ENCODE data around the gene GET3.

GET3 gene

DNA sequence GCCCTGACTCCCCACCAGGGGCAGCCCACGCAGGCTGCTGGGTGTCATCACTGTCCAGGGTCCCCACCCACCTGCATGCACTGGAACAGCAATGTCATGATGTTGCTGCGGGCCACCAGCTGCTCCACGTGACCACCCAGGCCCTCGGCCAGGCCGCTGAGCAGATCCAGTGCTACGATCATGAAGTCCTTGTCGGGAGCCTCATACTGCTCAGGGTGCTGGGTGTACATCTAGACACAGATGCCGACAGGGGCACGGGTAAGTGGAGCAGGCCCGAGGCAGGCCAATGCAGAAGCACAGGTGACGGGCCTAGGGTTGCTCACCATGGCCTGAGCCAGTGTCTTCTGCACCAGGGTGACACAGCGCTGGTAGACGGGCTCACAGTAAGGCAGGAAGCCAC is 32.1 kb upstream of the GET3 start:
- no peak for DNase-seq
- H3K4me2 ChIP-seq (ENCODE audit: low read depth, low read length) = no peak overlapping the region
- no peaks in the 10 kb centered on the region for H3K79me2 ChIP-seq (ENCODE audit: low read length)
- no peak overlapping the region for H3K27ac ChIP-seq (ENCODE audit: low read length)
- TF ChIP-seq EZH2 (optimal IDR thresholded peaks at IDR 0.05; ENCODE audit: low read depth, low read length) (no peak), EZH2phosphoT487 (IDR thresholded peaks at IDR 0.05; ENCODE audit: low read length) (no peak)
- TF ChIP-seq, protein P1, sequence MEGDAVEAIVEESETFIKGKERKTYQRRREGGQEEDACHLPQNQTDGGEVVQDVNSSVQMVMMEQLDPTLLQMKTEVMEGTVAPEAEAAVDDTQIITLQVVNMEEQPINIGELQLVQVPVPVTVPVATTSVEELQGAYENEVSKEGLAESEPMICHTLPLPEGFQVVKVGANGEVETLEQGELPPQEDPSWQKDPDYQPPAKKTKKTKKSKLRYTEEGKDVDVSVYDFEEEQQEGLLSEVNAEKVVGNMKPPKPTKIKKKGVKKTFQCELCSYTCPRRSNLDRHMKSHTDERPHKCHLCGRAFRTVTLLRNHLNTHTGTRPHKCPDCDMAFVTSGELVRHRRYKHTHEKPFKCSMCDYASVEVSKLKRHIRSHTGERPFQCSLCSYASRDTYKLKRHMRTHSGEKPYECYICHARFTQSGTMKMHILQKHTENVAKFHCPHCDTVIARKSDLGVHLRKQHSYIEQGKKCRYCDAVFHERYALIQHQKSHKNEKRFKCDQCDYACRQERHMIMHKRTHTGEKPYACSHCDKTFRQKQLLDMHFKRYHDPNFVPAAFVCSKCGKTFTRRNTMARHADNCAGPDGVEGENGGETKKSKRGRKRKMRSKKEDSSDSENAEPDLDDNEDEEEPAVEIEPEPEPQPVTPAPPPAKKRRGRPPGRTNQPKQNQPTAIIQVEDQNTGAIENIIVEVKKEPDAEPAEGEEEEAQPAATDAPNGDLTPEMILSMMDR (IDR thresholded peaks at IDR 0.05; ENCODE audit: low read length) = no peak
- no peak overlapping the region for H3K4me3 ChIP-seq (ENCODE audit: low read length)
- H3F3A ChIP-seq (ENCODE audit: insufficient read depth, low read length) = no peaks in the 10 kb centered on the region; the same call in 1 of the 2 replicates
- H3K9me2 ChIP-seq (replicated peaks; ENCODE audit: insufficient read depth, low read length) = no peaks in the 10 kb centered on the region
- no peaks in the 10 kb centered on the region for H3K9me3 ChIP-seq (replicated peaks; ENCODE audit: insufficient read depth, low read length)
- H3K27me3 ChIP-seq (replicated peaks; ENCODE audit: insufficient read depth, low read length) = no peaks in the 10 kb centered on the region
- no peaks in the 10 kb centered on the region for H3K4me1 ChIP-seq (ENCODE audit: low read length)
- no peak overlapping the region for H3K9ac ChIP-seq (ENCODE audit: low read length)
- H3K36me3 ChIP-seq (replicated peaks; ENCODE audit: insufficient read depth, low read length) = peaks cover 18% of the 10 kb centered on the region
- no peaks in the 10 kb centered on the region for H4K20me1 ChIP-seq (ENCODE audit: insufficient read depth, low read length)
- H2AFZ ChIP-seq (ENCODE audit: low read length) = no peak overlapping the region

DNA sequence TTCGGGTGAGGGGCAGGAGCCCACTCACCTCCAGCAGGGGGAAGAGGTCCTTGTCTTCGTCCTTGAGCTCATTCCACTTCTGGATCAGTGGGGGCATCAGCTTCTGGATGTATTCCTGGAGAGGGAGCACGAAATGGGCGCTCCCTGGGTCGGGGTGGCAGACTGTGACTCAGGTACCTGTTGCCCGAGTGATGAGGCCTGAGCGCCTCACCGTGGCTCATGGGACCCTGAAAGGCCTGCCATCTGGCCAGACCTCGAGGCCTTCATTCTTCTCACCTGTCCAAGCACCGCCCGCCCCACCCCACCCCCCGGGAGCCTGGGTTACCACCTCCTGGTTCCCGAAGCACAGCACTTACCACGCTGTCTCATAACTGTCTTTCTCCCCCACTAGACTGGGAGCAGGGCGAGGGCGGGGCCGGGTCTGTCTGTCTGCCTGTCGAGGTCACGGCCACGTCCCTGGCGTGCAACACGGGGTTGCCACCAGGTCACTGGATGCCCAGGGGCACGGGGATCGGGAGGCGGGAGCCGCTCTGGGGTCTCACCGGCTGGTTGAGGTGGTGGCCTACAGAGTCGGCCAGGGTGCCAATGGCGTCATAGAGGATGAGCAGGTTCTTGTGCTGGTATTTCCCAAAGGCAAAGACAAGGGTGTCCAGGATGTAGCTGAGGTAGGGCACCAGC is 31.5 kb upstream of the GET3 start:
- no peaks in the 10 kb centered on the region for H3K79me2 ChIP-seq (ENCODE audit: low read length)
- no peak for DNase-seq
- H3K9me2 ChIP-seq (replicated peaks; ENCODE audit: insufficient read depth, low read length) = no peaks in the 10 kb centered on the region
- H3K9me3 ChIP-seq (replicated peaks; ENCODE audit: insufficient read depth, low read length) = no peaks in the 10 kb centered on the region
- H3K27me3 ChIP-seq (replicated peaks; ENCODE audit: insufficient read depth, low read length) = no peaks in the 10 kb centered on the region
- H3K9ac ChIP-seq (ENCODE audit: low read length) = no peak overlapping the region
- H3K27ac ChIP-seq (ENCODE audit: low read length) = no peak overlapping the region
- H3K4me2 ChIP-seq (ENCODE audit: low read depth, low read length) = no peak overlapping the region
- no peaks in the 10 kb centered on the region for H3K4me1 ChIP-seq (ENCODE audit: low read length)
- no peak for TF ChIP-seq EZH2 (optimal IDR thresholded peaks at IDR 0.05; ENCODE audit: low read depth, low read length)
- TF ChIP-seq, protein P1 (IDR thresholded peaks at IDR 0.05; ENCODE audit: low read length) = no peak
- no peak for TF ChIP-seq EZH2phosphoT487 (IDR thresholded peaks at IDR 0.05; ENCODE audit: low read length)
- no peak overlapping the region for H3K4me3 ChIP-seq (ENCODE audit: low read length)
- H2AFZ ChIP-seq (ENCODE audit: low read length) = no peak overlapping the region
- no peaks in the 10 kb centered on the region for H4K20me1 ChIP-seq (ENCODE audit: insufficient read depth, low read length)
- H3K36me3 ChIP-seq (replicated peaks; ENCODE audit: insufficient read depth, low read length) = peaks cover 20% of the 10 kb centered on the region
- no peaks in the 10 kb centered on the region; the same call in 1 of the 2 replicates for H3F3A ChIP-seq (ENCODE audit: insufficient read depth, low read length)

DNA sequence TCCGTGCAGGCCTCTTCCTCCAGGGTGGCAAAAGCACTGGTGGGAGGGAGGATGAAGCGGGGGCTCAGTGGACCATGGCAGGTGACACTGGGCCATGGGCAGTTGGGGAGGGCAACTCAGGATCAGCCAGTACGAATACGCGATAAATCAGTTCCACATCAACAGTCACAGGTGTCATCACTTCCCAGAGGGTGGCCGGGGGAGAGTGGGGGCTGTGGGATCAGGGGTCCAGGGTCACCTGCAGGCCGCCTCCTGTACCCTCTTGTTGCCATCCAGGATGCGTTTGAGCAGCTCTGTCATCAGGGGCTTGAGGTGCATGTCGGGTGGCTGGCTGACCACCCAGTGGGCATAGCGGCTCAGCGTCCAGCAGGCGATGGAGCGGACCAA is 31.0 kb upstream of the GET3 start:
- Histone ChIP-seq H3K27me3 (replicated peaks; ENCODE audit: insufficient read depth, low read length) (no peaks in the 10 kb centered on the region), H3K79me2 (ENCODE audit: low read length) (peaks cover 3% of the 10 kb centered on the region), H3K4me1 (ENCODE audit: low read length) (no peaks in the 10 kb centered on the region), H3K27ac (ENCODE audit: low read length) (no peak overlapping the region), H3K9ac (ENCODE audit: low read length) (no peak overlapping the region), H3K9me3 (replicated peaks; ENCODE audit: insufficient read depth, low read length) (no peaks in the 10 kb centered on the region), H3K4me2 (ENCODE audit: low read depth, low read length) (no peak overlapping the region), H4K20me1 (ENCODE audit: insufficient read depth, low read length) (no peaks in the 10 kb centered on the region), H2AFZ (ENCODE audit: low read length) (no peak overlapping the region), H3F3A (ENCODE audit: insufficient read depth, low read length) (no peaks in the 10 kb centered on the region; the same call in 1 of the 2 replicates), H3K9me2 (replicated peaks; ENCODE audit: insufficient read depth, low read length) (no peaks in the 10 kb centered on the region), H3K36me3 (replicated peaks; ENCODE audit: insufficient read depth, low read length) (peaks cover 20% of the 10 kb centered on the region), H3K4me3 (ENCODE audit: low read length) (no peak overlapping the region)
- DNase-seq = no peak
- TF ChIP-seq EZH2phosphoT487 (IDR thresholded peaks at IDR 0.05; ENCODE audit: low read length) = no peak
- no peak for TF ChIP-seq EZH2 (optimal IDR thresholded peaks at IDR 0.05; ENCODE audit: low read depth, low read length)
- TF ChIP-seq, protein P1 (IDR thresholded peaks at IDR 0.05; ENCODE audit: low read length) = no peak

Data from MM.1S (cell line).